ENCODE results near the gene CENPX.

The CENPX gene

DNA sequence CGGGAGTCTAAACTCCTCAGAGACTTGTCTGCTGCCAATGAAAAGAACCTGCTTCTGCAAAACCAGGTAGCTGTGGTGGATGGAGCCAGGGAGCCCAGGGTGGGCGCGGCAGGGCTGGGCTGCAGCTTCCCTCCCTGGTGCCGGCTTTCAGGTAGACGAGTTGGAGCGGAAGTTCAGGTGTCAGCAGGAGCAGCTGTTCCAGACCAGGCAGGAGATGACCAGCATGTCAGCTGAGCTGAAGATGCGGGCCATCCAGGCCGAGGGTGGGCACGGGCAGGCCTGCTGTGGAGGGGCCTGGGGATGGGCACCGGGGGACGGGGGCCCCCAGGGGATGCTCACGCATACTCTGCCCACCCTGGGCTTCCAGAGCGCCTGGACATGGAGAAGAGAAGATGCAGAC is 5.6 kb upstream of the CENPX start:
- TF ChIP-seq, protein P1, sequence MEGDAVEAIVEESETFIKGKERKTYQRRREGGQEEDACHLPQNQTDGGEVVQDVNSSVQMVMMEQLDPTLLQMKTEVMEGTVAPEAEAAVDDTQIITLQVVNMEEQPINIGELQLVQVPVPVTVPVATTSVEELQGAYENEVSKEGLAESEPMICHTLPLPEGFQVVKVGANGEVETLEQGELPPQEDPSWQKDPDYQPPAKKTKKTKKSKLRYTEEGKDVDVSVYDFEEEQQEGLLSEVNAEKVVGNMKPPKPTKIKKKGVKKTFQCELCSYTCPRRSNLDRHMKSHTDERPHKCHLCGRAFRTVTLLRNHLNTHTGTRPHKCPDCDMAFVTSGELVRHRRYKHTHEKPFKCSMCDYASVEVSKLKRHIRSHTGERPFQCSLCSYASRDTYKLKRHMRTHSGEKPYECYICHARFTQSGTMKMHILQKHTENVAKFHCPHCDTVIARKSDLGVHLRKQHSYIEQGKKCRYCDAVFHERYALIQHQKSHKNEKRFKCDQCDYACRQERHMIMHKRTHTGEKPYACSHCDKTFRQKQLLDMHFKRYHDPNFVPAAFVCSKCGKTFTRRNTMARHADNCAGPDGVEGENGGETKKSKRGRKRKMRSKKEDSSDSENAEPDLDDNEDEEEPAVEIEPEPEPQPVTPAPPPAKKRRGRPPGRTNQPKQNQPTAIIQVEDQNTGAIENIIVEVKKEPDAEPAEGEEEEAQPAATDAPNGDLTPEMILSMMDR (IDR thresholded peaks at IDR 0.05; ENCODE audit: low read depth, low read length, missing control alignments), result no peak
- in situ Hi-C loops (cut with HindIII; ENCODE audit: low sequenced_read_pairs), result no loop called here
- H3K4me3 ChIP-seq (ENCODE audit: low read depth, low read length), result no peak overlapping the region
- no peak for DNase-seq (ENCODE audit: low read depth)

DNA sequence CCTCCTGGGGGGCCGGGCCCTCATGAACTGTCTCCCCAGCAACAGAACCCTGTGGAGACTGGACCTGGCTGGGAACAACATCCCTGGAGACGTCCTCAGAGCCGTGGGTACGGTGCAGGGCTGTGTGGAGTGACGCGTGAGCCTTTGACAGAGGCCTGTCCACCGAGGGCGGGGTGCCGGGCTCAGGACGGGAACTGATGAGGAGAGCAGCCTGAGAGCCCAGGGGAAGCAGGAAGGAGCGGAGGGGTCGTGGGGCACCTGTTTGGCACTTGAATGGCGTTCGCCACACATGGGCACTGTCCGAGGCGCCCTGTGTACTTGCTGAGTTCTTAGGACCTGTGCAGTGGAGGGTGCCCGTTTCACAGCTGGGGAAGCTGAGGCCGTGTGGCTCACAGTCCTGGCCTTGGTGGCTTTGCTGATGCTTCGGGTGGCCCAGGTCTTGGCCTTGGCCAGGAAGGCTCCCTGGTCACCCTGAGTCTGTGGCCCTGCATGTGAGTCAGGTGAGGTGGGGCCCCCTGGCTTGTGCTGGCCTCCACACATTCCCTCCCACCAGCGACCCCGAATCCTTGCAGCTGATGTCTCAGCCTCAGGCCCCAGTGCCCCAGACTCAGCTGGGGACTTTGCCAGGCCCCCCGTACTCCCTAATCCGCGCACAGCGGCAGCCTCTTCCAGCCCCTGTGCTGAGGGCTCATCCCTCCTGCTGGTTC is 2.9 kb upstream of the CENPX start:
- TF ChIP-seq, protein P1 (IDR thresholded peaks at IDR 0.05; ENCODE audit: low read depth, low read length, missing control alignments), result no peak
- no peak for DNase-seq (ENCODE audit: low read depth)
- no peak overlapping the region for H3K4me3 ChIP-seq (ENCODE audit: low read depth, low read length)
- in situ Hi-C loops (cut with HindIII; ENCODE audit: low sequenced_read_pairs), result no loop called here

DNA sequence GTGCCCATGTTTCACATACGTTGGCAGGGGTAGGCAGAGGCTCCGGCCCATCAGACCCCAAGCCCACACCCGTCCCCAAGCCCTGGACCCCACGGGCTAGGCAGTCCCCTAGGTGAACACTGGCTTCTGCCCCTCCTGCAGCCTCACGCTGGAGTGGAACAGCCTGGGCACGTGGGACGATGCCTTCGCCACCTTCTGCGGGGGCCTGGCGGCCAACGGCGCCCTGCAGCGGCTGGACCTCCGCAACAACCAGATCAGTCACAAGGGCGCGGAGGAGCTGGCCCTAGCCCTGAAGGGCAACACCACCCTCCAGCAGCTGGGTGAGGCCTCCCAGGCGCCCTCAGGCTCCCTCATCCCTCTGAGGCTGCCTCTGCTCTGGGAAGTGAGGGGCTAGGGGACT is 2.2 kb upstream of the CENPX start:
- TF ChIP-seq, protein P1 (IDR thresholded peaks at IDR 0.05; ENCODE audit: low read depth, low read length, missing control alignments), result no peak
- DNase-seq (ENCODE audit: low read depth), result no peak
- H3K4me3 ChIP-seq (ENCODE audit: low read depth, low read length), result no peak overlapping the region
- in situ Hi-C loops (cut with HindIII; ENCODE audit: low sequenced_read_pairs), result no loop called here

DNA sequence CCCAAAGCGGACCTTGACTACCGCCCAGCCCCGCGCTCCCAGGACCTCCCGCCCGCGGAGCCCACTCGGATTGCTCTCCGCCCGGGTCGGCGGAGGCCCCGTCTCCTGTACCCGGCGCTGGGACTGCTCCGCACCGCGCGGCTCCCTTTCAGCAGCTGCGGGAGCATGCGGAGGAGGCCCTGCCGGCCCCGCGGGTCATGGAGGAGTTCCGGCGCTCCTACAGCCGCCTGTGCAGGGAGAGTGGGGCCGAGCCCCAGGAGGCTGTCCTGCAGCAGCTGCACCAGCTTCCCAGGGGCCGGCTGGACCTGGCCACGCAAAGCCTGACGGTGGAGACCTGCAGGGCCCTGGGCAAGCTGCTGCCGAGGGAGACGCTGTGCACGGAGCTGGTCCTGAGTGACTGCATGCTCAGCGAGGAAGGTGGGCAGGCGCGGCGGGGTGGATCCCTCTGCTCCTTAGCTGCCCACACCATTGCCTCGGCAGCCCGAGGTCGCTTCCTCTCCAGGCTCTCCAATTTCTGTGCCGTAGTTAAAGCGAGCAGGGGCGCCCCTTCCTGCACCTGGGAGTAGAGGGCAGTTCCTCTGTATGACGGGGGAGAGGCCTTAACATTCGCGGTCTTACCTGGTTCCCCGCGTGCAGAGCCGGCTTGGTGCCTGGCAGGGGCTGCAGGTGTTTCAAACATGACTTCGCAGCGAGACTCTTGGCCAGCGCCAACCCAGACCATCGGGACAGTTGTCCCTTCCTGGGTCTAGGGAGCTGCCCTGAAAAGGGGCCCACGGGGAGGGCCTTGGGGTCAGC is 966 bp upstream of the CENPX start:
- peak overlapping the region; percentile 66 for H3K4me3 ChIP-seq (ENCODE audit: low read depth, low read length)
- no peak for DNase-seq (ENCODE audit: low read depth)
- in situ Hi-C loops (cut with HindIII; ENCODE audit: low sequenced_read_pairs), result no loop called here
- TF ChIP-seq, protein P1 (IDR thresholded peaks at IDR 0.05; ENCODE audit: low read depth, low read length, missing control alignments), result no peak

DNA sequence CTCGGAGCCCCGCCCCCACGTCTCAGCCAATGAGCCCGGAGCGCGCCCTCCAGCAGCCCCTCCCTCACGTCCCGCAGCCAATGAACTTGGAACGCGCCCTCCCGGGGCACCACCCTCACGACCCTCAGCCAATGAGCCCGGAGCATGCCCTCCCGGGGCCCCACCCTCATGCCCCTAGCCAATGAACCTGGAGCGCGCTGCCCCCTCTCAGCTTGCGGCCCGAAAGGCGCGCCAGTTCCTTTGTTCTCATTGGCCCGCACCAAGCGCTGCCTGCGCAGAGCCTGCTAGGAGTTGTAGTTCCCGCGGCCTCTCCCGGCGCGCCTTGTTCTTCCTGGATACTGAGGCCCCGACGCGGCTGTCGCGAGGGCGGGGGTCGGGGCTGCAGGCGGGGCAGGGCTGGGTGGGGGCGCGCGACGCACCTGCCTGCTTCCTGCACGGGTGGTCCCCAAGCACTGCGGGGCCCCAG is 336 bp upstream of the CENPX start, which contains the start of gene LRRC45:
Gene LRRC45 (plus strand): TSS at position 325 of the 466 bp plus-strand sequence. CDS start 339 bp downstream, outside the sequence.
- in situ Hi-C loops (cut with HindIII; ENCODE audit: low sequenced_read_pairs), result no loop called here
- peak; percentile 98 for DNase-seq (ENCODE audit: low read depth)
- H3K4me3 ChIP-seq (ENCODE audit: low read depth, low read length), result peak within 1 kb of the TSS; percentile 78
- TF ChIP-seq, protein P1 (IDR thresholded peaks at IDR 0.05; ENCODE audit: low read depth, low read length, missing control alignments), result no peak

DNA sequence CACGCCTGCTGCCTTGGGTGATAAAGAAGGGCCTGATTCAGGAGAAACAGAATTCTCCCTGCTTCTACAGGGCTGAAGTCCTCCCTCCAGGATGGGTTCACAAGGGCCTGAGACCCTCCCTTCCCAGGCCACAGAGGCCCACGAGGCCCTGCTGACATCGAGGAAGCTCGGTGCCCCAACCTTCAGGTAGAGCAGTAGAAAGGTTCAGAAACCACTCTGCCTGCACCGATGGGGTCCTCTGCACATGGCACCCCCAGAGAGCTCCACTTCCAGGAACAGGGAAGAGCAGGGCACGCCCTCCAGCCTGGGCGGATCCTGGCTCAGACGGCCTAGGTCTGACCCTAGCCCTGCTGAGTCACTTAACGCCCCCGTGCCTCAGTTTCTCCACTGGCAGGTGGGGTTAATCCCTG is 773 bp downstream of the CENPX start:
- TF ChIP-seq, protein P1 (IDR thresholded peaks at IDR 0.05; ENCODE audit: low read depth, low read length, missing control alignments), result no peak
- peak overlapping the region; percentile 78 for H3K4me3 ChIP-seq (ENCODE audit: low read depth, low read length)
- in situ Hi-C loops (cut with HindIII; ENCODE audit: low sequenced_read_pairs), result no loop called here
- DNase-seq (ENCODE audit: low read depth), result no peak

Data from astrocyte of the cerebellum (primary cell).